ENCODE results near the gene TYRP1. TPM values are rescaled to one million over a fixed set of nuclear protein-coding genes. Genes with fewer than 3 reads are reported as not detected.

TYRP1 gene
- total RNA-seq, 1 donor from 2014 or later, result not detected

DNA sequence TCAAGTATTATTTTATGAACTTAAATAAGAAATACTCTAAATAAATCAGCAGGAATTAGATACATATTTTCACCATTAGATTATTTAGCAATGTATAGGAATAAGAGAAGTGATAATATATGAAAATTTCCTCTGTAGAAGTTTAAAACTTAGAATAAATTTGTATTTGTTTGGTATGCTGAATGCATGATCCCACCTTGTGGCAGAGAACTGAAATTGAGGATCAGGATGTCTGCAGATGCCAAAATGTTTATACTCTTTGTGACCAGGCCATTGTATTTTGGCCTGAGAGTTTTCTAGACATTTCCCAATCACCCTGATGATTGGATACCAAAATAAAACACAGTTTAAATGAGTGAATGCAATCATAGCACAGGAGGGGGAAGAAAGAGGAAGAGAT, 6.3 kb downstream of the TYRP1 start:
- no peak for DNase-seq (ENCODE audit: low read depth, low spot score)
- H3K36me3 Mint-ChIP-seq (ENCODE audit: low read depth), result no peaks in the 10 kb centered on the region
- H3K27ac Mint-ChIP-seq (ENCODE audit: unreplicated experiment), result no peak overlapping the region
- no peaks in the 10 kb centered on the region for H3K27me3 Mint-ChIP-seq (ENCODE audit: low read depth)
- H3K4me1 Mint-ChIP-seq, result peaks cover 5% of the 10 kb centered on the region
- no peak overlapping the region for H3K4me3 Mint-ChIP-seq
- no peaks in the 10 kb centered on the region for H3K9me3 Mint-ChIP-seq
- TF ChIP-seq, protein P1, sequence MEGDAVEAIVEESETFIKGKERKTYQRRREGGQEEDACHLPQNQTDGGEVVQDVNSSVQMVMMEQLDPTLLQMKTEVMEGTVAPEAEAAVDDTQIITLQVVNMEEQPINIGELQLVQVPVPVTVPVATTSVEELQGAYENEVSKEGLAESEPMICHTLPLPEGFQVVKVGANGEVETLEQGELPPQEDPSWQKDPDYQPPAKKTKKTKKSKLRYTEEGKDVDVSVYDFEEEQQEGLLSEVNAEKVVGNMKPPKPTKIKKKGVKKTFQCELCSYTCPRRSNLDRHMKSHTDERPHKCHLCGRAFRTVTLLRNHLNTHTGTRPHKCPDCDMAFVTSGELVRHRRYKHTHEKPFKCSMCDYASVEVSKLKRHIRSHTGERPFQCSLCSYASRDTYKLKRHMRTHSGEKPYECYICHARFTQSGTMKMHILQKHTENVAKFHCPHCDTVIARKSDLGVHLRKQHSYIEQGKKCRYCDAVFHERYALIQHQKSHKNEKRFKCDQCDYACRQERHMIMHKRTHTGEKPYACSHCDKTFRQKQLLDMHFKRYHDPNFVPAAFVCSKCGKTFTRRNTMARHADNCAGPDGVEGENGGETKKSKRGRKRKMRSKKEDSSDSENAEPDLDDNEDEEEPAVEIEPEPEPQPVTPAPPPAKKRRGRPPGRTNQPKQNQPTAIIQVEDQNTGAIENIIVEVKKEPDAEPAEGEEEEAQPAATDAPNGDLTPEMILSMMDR (conservative IDR thresholded peaks at IDR 0.05), result peak; percentile 53

DNA sequence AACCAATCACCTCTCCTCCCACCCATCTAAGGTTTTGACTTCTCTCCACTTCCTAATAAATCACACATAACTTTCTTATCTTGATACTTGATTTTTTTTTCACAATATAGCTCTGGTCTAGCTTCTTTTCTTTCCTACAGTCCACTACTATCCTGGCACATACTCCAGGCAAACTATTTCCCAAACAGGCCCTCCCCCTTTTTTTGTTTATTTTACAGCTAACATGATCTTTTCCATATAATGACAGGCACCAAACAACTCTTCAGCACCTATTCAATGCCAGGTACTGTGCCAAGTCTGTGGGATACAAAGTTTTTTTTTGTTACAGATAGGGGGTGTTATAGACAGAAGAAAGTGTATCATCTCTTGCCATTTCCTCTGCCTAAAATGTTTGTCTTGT, 7.9 kb downstream of the TYRP1 start:
- Mint-ChIP-seq H3K9me3 (no peaks in the 10 kb centered on the region), H3K4me1 (peaks cover 5% of the 10 kb centered on the region), H3K36me3 (ENCODE audit: low read depth) (no peaks in the 10 kb centered on the region), H3K27me3 (ENCODE audit: low read depth) (no peaks in the 10 kb centered on the region), H3K4me3 (no peak overlapping the region), H3K27ac (ENCODE audit: unreplicated experiment) (no peak overlapping the region)
- DNase-seq (ENCODE audit: low read depth, low spot score), result no peak
- TF ChIP-seq, protein P1 (conservative IDR thresholded peaks at IDR 0.05), result no peak

DNA sequence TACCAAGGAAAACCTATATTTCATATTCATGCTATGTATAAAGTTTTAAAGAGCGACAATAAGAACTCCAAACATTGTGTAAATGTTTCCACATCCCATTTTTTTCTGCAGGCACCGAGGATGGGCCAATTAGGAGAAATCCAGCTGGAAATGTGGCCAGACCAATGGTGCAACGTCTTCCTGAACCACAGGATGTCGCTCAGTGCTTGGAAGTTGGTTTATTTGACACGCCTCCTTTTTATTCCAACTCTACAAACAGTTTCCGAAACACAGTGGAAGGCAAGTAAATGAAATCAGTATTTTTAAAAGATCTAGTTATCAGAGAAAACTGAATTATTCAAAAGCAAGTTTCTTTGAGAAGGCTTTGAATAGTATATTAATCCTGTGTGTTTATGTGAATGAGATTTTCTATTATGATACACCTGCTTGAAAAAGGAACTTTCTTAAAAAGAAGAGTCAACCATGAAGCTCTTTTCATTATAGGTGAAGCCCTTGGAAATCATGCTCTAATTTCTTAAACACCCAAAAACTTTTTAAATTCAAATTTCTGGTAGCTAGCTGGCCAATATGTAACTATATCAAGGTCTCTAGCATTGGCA, 9.1 kb downstream of the TYRP1 start:
- Mint-ChIP-seq H3K36me3 (ENCODE audit: low read depth) (no peaks in the 10 kb centered on the region), H3K27me3 (ENCODE audit: low read depth) (no peaks in the 10 kb centered on the region), H3K4me1 (peaks cover 5% of the 10 kb centered on the region), H3K27ac (ENCODE audit: unreplicated experiment) (no peak overlapping the region), H3K4me3 (no peak overlapping the region), H3K9me3 (no peaks in the 10 kb centered on the region)
- DNase-seq (ENCODE audit: low read depth, low spot score), result peak; percentile 45
- TF ChIP-seq, protein P1 (conservative IDR thresholded peaks at IDR 0.05), result peak; percentile 75

GRCh38 chr9:12703996-12704395, 10.8 kb downstream of the TYRP1 start:
- Mint-ChIP-seq H3K4me1 (peaks cover 5% of the 10 kb centered on the region), H3K9me3 (no peaks in the 10 kb centered on the region), H3K4me3 (no peak overlapping the region), H3K36me3 (ENCODE audit: low read depth) (no peaks in the 10 kb centered on the region), H3K27me3 (ENCODE audit: low read depth) (no peaks in the 10 kb centered on the region), H3K27ac (ENCODE audit: unreplicated experiment) (no peak overlapping the region)
- TF ChIP-seq, protein P1 (conservative IDR thresholded peaks at IDR 0.05), result no peak
- no peak for DNase-seq (ENCODE audit: low read depth, low spot score)

GRCh38 chr9:12705738-12706391, 12.7 kb downstream of the TYRP1 start:
- TF ChIP-seq, protein P1 (conservative IDR thresholded peaks at IDR 0.05), result no peak
- H3K27me3 Mint-ChIP-seq (ENCODE audit: low read depth), result no peaks in the 10 kb centered on the region
- H3K4me1 Mint-ChIP-seq, result peaks cover 5% of the 10 kb centered on the region
- no peaks in the 10 kb centered on the region for H3K36me3 Mint-ChIP-seq (ENCODE audit: low read depth)
- DNase-seq (ENCODE audit: low read depth, low spot score), result no peak
- H3K27ac Mint-ChIP-seq (ENCODE audit: unreplicated experiment), result no peak overlapping the region
- no peaks in the 10 kb centered on the region for H3K9me3 Mint-ChIP-seq
- no peak overlapping the region for H3K4me3 Mint-ChIP-seq

Data from neural crest cell (in vitro differentiated cells).